Gastrocnemius medialis (tissue), 4 donors: Measurements from ENCODE around the gene CFAP141.

ENCODE experiments used
- CTCF ChIP-seq, 5 experiments: fragments of 450-650 bp in 3 of 5; fragments of 200-600 bp in 2 of 5; sonication (generic) in 2 of 5; IDR thresholded peaks in 4 of 5; conservative IDR thresholded peaks in 1 of 5; 1 replicate in 4 of 5; 2 replicates in 1 of 5; pipeline ENCODE4 v1.5.1; 2016 to 2019; ENCODE audit warnings: antibody characterized with exemption in 5 of 5, mild to moderate bottlenecking in 3 of 5, moderate library complexity in 3 of 5
- POLR2A ChIP-seq, 2 donors: fragments of 450-650 bp; IDR thresholded peaks; one replicate each; pipeline ENCODE4 v1.6.1; 2017; ENCODE audit warnings: antibody characterized with exemption in 2 of 2, mild to moderate bottlenecking in 2 of 2, moderate library complexity in 2 of 2

GRCh38 chr1:154220071-154220969 is 14.2 kb upstream of the CFAP141 start, which contains the start of gene UBAP2L:
- TF ChIP-seq CTCF (IDR thresholded peaks at IDR 0.05 in 4 of 5, conservative IDR thresholded peaks at IDR 0.05 in 1 of 5) (no peak), POLR2A (IDR thresholded peaks at IDR 0.05) (peak; percentile 87 to 92)
